CD14-positive monocyte (primary cell): ENCODE results near the gene CRIM1. TPM values are rescaled to one million over a fixed set of nuclear protein-coding genes. Genes with fewer than 3 reads are reported as not detected.

ENCODE experiments used
- DNase-seq, 3 donors: peaks; one replicate each; pipeline ENCODE4 v3.0.0-alpha.2; 2011 to 2022
- H2AFZ ChIP-seq: 2 replicates; pipeline ENCODE4 v1.6.0; 2012; ENCODE audit warnings: mild to moderate bottlenecking, low read depth, low read length, inconsistent platforms; ENCODE audit not compliant: insufficient read depth, poor library complexity, severe bottlenecking
- H3K27ac ChIP-seq, 2 donors: 1 replicate in 1 of 2; 2 replicates in 1 of 2; pipeline ENCODE4 v1.5.1; 2012 to 2013; ENCODE audit warnings: low read length in 2 of 2, control low read depth in 1 of 2, inconsistent platforms in 1 of 2, low read depth in 1 of 2, mild to moderate bottlenecking in 1 of 2
- H3K27me3 ChIP-seq, 2 donors: one replicate each; pipeline versions ENCODE4 v1.6.0 to v1.6.1; 2011 to 2013; ENCODE audit warnings: low read length in 2 of 2; ENCODE audit not compliant: control insufficient read depth in 2 of 2, insufficient read depth in 2 of 2
- H3K36me3 ChIP-seq, 2 donors: replicated peaks in 1 of 2; 1 replicate in 1 of 2; 2 replicates in 1 of 2; pipeline versions ENCODE4 v1.5.1 to v1.6.1; 2012 to 2013; ENCODE audit warnings: low read length in 2 of 2, control low read depth in 1 of 2, inconsistent platforms in 1 of 2, mild to moderate bottlenecking in 1 of 2; ENCODE audit not compliant: insufficient read depth in 2 of 2, control insufficient read depth in 1 of 2
- H3K4me1 ChIP-seq, 2 donors: 1 replicate in 1 of 2; 2 replicates in 1 of 2; pipeline versions ENCODE4 v1.5.1 to v1.6.1; 2012 to 2013; ENCODE audit warnings: low read length in 2 of 2, control low read depth in 1 of 2, inconsistent platforms in 1 of 2, mild to moderate bottlenecking in 1 of 2, moderate library complexity in 1 of 2; ENCODE audit not compliant: insufficient read depth in 2 of 2, control insufficient read depth in 1 of 2
- H3K4me2 ChIP-seq: replicated peaks from 2 replicates; pipeline ENCODE3; 2012; ENCODE audit warnings: low read length, moderate library complexity, mild to moderate bottlenecking; ENCODE audit not compliant: poor library complexity, severe bottlenecking; ENCODE audit errors: extremely low read depth
- H3K4me3 ChIP-seq, 3 experiments: fragments of 200-600 bp in 1 of 3; sonication (generic) in 1 of 3; replicated peaks in 1 of 3; 1 replicate in 2 of 3; 2 replicates in 1 of 3; pipeline ENCODE4 v1.5.1; 2011 to 2013; ENCODE audit warnings: low read length in 3 of 3, mild to moderate bottlenecking in 3 of 3, control low read depth in 2 of 3, low read depth in 2 of 3, inconsistent platforms in 1 of 3, moderate library complexity in 1 of 3
- H3K79me2 ChIP-seq: 2 replicates; pipeline ENCODE4 v1.6.0; 2012; ENCODE audit warnings: mild to moderate bottlenecking, control low read depth, inconsistent platforms, low read length, moderate library complexity; ENCODE audit not compliant: insufficient read depth
- H3K9ac ChIP-seq: 2 replicates; pipeline ENCODE4 v1.6.0; 2017; ENCODE audit warnings: low read length, mild to moderate bottlenecking; ENCODE audit not compliant: insufficient read depth, poor library complexity, severe bottlenecking
- H3K9me3 ChIP-seq, 2 donors: replicated peaks in 1 of 2; 1 replicate in 1 of 2; 2 replicates in 1 of 2; pipeline versions ENCODE4 v1.5.1 to v1.6.1; 2012 to 2013; ENCODE audit warnings: low read length in 2 of 2, control low read depth in 1 of 2; ENCODE audit not compliant: control insufficient read depth in 1 of 2, insufficient read depth in 1 of 2
- H4K20me1 ChIP-seq: 2 replicates; pipeline ENCODE4 v1.6.0; 2012; ENCODE audit warnings: mild to moderate bottlenecking, low read length, control low read depth, moderate library complexity; ENCODE audit not compliant: insufficient read depth
- H3K27ac Mint-ChIP-seq, 7 donors: one replicate each; pipeline ENCODE4 v1.8.0; 2020; ENCODE audit warnings: mild to moderate bottlenecking in 7 of 7, mixed read lengths in 7 of 7, moderate library complexity in 6 of 7, inconsistent platforms in 2 of 7
- H3K27me3 Mint-ChIP-seq, 3 donors: one replicate each; pipeline ENCODE4 v1.8.0; 2021 to 2022; ENCODE audit warnings: low read depth in 3 of 3, mild to moderate bottlenecking in 3 of 3, mixed read lengths in 3 of 3, moderate library complexity in 3 of 3, inconsistent platforms in 1 of 3
- H3K36me3 Mint-ChIP-seq, 2 donors: one replicate each; pipeline ENCODE4 v1.8.0; 2020; ENCODE audit warnings: mixed read lengths in 2 of 2, inconsistent platforms in 1 of 2, mild to moderate bottlenecking in 1 of 2
- H3K4me1 Mint-ChIP-seq: one replicate; pipeline ENCODE4 v1.8.0; 2020; ENCODE audit warnings: mild to moderate bottlenecking, mixed read lengths
- H3K4me3 Mint-ChIP-seq, 2 donors: one replicate each; pipeline ENCODE4 v1.8.0; 2020; ENCODE audit warnings: mild to moderate bottlenecking in 2 of 2, mixed read lengths in 2 of 2, moderate library complexity in 1 of 2
- H3K9me3 Mint-ChIP-seq, 7 donors: one replicate each; pipeline ENCODE4 v1.8.0; 2020 to 2022; ENCODE audit warnings: mixed read lengths in 7 of 7, mild to moderate bottlenecking in 6 of 7, moderate library complexity in 6 of 7, inconsistent platforms in 2 of 7
- CTCF ChIP-seq: fragments of 200-600 bp; IDR thresholded peaks from one replicate; pipeline ENCODE4 v1.8.0; 2022; ENCODE audit warnings: antibody characterized with exemption, mild to moderate bottlenecking
- WGBS: methylation state at CpG from one replicate; pipeline ENCODE4 v1.1.5; 2013; ENCODE audit warnings: missing lambda C conversion rate; ENCODE audit not compliant: insufficient coverage; 5-methylcytosine and 5-hydroxymethylcytosine counted together
- intact Hi-C, 2 donors: fragments of 100-400 bp; cut with micrococcal nuclease; formaldehyde crosslinking; loops; one replicate each; pipeline versions ENCODE4 v1.15.0 to v1.15.1; 2023
- polyA plus RNA-seq, 3 donors: library from polyadenylated mRNA; depleted of rRNA in 1 of 3; unstranded in 2 of 3; stranded (reverse) in 1 of 3; fragments of 300-500 nt in 2 of 3; fragments of >200 nt in 1 of 3; fragmentation: Illumina TruSeq in 2 of 3; gene quantifications; 1 replicate in 2 of 3; 2 replicates in 1 of 3; pipeline ENCODE4 v1.2.3, GENCODE V29; 2012 to 2021

CRIM1 gene
- polyA plus RNA-seq, 3 donors: 0.08 to 0.27 TPM; not detected in 1

DNA sequence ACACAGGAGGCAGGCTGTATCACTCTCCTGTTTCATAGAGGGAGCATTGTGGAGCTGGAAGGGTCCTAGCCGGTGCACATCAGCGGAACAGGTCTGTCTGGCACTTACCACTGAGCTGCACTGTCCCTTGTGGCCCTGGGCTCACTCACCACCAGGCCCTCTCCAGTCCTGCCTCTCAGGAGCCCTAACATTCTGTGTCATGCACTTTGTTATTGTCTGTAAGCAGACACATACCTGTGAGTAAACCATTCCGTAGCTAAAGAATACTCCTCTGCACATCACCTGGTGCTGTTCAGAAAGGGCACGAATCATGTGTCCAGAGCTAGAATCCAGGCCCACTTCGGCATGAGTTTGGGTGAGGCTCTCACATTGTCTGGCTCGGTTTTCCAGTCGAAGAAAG, 93.6 kb downstream of the CRIM1 start:
- WGBS: 88% methylated on average over 2 of the region's 7 CpGs
- Mint-ChIP-seq H3K4me1 (no peaks in the 10 kb centered on the region), H3K27me3 (no peaks in the 10 kb centered on the region), H3K9me3 (peaks cover 0 to 2% (median 0%) of the 10 kb centered on the region in 7 donors), H3K4me3 (no peak overlapping the region), H3K27ac (no peak overlapping the region), H3K36me3 (no peaks in the 10 kb centered on the region)
- no peaks in the 10 kb centered on the region for H3K9me3 ChIP-seq
- no peaks in the 10 kb centered on the region for H3K4me1 ChIP-seq
- H3K36me3 ChIP-seq: no peaks in the 10 kb centered on the region
- H2AFZ ChIP-seq: no peak overlapping the region
- no peaks in the 10 kb centered on the region for H3K79me2 ChIP-seq
- H3K4me3 ChIP-seq: no peak overlapping the region
- intact Hi-C loops: no loop called here
- no peak overlapping the region for H3K4me2 ChIP-seq
- no peaks in the 10 kb centered on the region for H4K20me1 ChIP-seq
- no peak for DNase-seq
- H3K27ac ChIP-seq: no peak overlapping the region
- no peak for TF ChIP-seq CTCF
- H3K9ac ChIP-seq: no peak overlapping the region
- no peaks in the 10 kb centered on the region for H3K27me3 ChIP-seq

DNA sequence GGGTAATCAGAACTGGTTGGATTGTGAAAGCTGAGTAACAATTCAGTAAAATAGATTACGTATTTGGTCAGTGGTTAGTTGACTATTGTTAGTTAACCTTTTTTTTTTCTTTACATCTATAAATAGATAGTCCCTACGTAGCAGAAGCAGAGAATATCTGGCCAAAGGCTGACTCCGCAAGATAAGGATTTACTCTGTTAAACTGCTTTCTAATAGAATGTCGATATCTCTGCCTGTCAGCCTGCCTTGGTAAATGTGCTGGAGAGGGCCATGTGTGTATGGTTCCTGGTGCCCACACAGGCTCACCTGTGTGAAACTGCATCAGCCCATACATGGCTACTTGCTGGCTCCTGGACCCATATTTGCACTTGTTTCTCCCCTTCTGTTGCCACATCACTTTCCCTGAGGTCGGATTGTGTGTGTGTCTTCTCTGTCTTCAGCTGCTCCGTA, 94.4 kb downstream of the CRIM1 start:
- Mint-ChIP-seq H3K4me1 (no peaks in the 10 kb centered on the region), H3K9me3 (peaks cover 0 to 2% (median 0%) of the 10 kb centered on the region in 7 donors), H3K4me3 (no peak overlapping the region), H3K27me3 (no peaks in the 10 kb centered on the region), H3K36me3 (no peaks in the 10 kb centered on the region), H3K27ac (no peak overlapping the region)
- TF ChIP-seq CTCF: no peak
- H3K4me1 ChIP-seq: no peaks in the 10 kb centered on the region
- H3K9ac ChIP-seq: no peak overlapping the region
- H2AFZ ChIP-seq: no peak overlapping the region
- H3K4me3 ChIP-seq: no peak overlapping the region
- H3K4me2 ChIP-seq: no peak overlapping the region
- DNase-seq: no peak
- H3K36me3 ChIP-seq: no peaks in the 10 kb centered on the region
- no peaks in the 10 kb centered on the region for H3K27me3 ChIP-seq
- no peaks in the 10 kb centered on the region for H3K9me3 ChIP-seq
- H3K79me2 ChIP-seq: no peaks in the 10 kb centered on the region
- intact Hi-C loops: no loop called here
- H4K20me1 ChIP-seq: no peaks in the 10 kb centered on the region
- no peak overlapping the region for H3K27ac ChIP-seq
- WGBS: 91% methylated on average over 5 of the region's 6 CpGs
